ENCODE data around the gene EXOC4. TPM values are rescaled to one million over a fixed set of nuclear protein-coding genes. Genes with fewer than 3 reads are reported as not detected.

EXOC4 gene
- total and polyA plus RNA-seq, 7 donors, result 16.4 to 76.7 (median 50.7) TPM

DNA sequence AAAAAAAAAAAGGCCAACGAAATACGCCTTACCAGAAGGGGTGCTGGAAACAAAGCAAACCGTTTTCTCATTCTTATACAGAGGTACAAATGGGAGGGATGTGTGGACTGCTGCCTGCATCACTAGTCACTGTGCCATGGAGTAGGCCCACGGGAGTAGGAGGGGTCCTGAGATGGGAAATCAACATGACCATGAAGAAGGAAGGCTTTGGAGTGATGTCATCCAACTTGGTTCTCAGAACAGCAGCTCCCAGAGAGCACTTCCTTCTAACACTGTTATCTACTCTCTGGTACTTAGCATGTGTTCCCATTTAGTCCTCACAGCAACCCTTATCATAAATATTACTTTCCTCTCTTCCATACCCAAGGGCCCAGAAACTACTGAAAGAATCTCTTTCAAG, 814.3 kb downstream of the EXOC4 start:
- DNase-seq, result no peak
- Histone ChIP-seq H3K27me3 (no peaks in the 10 kb centered on the region), H3K4me1 (no peaks in the 10 kb centered on the region), H3K36me3 (peaks cover 0 to 8% (median 0%) of the 10 kb centered on the region in 4 donors), H3K9me3 (no peaks in the 10 kb centered on the region), H3K27ac (no peak overlapping the region), H3K4me3 (no peak overlapping the region)
- 48 to 49% methylated on average over 4 of the region's 4 CpGs for WGBS, 2 donors
- TF ChIP-seq POLR2AphosphoS5 (IDR thresholded peaks at IDR 0.05) (no peak), EP300 (IDR thresholded peaks at IDR 0.05) (no peak), POLR2A (IDR thresholded peaks at IDR 0.05) (no peak)
- TF ChIP-seq, protein P1, sequence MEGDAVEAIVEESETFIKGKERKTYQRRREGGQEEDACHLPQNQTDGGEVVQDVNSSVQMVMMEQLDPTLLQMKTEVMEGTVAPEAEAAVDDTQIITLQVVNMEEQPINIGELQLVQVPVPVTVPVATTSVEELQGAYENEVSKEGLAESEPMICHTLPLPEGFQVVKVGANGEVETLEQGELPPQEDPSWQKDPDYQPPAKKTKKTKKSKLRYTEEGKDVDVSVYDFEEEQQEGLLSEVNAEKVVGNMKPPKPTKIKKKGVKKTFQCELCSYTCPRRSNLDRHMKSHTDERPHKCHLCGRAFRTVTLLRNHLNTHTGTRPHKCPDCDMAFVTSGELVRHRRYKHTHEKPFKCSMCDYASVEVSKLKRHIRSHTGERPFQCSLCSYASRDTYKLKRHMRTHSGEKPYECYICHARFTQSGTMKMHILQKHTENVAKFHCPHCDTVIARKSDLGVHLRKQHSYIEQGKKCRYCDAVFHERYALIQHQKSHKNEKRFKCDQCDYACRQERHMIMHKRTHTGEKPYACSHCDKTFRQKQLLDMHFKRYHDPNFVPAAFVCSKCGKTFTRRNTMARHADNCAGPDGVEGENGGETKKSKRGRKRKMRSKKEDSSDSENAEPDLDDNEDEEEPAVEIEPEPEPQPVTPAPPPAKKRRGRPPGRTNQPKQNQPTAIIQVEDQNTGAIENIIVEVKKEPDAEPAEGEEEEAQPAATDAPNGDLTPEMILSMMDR (IDR thresholded peaks at IDR 0.05), result no peak
- intact Hi-C loops (cut with DNase I), result no loop called here

DNA sequence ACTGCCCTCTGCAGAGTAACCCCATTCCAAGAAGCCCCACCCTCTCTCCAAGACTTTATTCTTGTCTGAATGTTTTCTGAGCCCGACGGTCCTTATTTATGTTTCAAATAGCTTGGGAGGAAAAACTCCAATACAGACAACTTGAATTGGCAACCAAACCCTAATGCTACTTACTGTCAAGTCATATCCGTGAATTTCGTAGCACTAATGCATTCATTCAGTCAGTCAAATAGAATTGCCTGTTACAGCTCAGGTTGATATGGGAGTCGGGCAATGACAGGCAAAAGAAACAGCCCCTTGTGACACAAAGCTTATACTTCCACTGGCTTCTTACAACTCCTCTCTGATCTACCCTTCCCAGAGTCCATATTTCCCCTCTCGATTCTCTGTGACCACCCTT, 815.8 kb downstream of the EXOC4 start:
- no peaks in the 10 kb centered on the region for H3K27me3 ChIP-seq
- no peak for DNase-seq
- no peaks in the 10 kb centered on the region for H3K4me1 ChIP-seq
- H3K27ac ChIP-seq, result no peak overlapping the region
- H3K36me3 ChIP-seq, result peaks cover 0 to 8% (median 0%) of the 10 kb centered on the region in 4 donors
- intact Hi-C loops (cut with DNase I), result no loop called here
- H3K9me3 ChIP-seq, result no peaks in the 10 kb centered on the region
- 88 to 96% methylated on average over 6 of the region's 6 CpGs for WGBS, 2 donors
- no peak overlapping the region for H3K4me3 ChIP-seq
- TF ChIP-seq POLR2AphosphoS5 (IDR thresholded peaks at IDR 0.05), result no peak
- no peak for TF ChIP-seq EP300 (IDR thresholded peaks at IDR 0.05)
- TF ChIP-seq, protein P1 (IDR thresholded peaks at IDR 0.05), result no peak
- no peak for TF ChIP-seq POLR2A (IDR thresholded peaks at IDR 0.05)

DNA sequence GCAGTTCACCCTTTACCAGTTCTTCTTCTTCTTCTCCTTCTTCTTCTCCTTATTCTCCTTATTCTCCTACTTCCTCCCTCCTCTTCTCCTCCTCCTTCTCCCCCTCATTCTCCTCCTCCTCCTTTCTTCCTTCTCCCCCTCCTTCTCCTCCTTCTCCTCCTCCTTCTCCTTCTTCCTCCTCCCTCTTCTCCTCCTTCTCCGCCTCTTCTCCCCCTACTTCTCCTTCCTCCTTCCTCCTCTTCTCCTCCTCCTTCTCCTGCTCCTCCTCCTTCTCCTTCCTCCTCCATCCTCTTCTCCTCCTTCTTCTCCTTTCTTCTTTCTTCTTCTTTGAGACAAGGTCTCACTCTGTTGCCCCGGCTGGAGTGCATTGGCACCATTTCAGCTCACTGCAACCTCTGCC, 816.3 kb downstream of the EXOC4 start:
- 95 to 97% methylated on average over 2 of the region's 2 CpGs for WGBS, 2 donors
- H3K9me3 ChIP-seq, result no peaks in the 10 kb centered on the region
- H3K36me3 ChIP-seq, result peaks cover 0 to 5% (median 0%) of the 10 kb centered on the region in 4 donors
- H3K27me3 ChIP-seq, result no peaks in the 10 kb centered on the region
- H3K4me1 ChIP-seq, result no peaks in the 10 kb centered on the region
- TF ChIP-seq, protein P1 (IDR thresholded peaks at IDR 0.05), result no peak
- no peak for TF ChIP-seq POLR2AphosphoS5 (IDR thresholded peaks at IDR 0.05)
- no peak for TF ChIP-seq EP300 (IDR thresholded peaks at IDR 0.05)
- no peak overlapping the region for H3K4me3 ChIP-seq
- H3K27ac ChIP-seq, result no peak overlapping the region
- intact Hi-C loops (cut with DNase I), result no loop called here
- no peak for DNase-seq

DNA sequence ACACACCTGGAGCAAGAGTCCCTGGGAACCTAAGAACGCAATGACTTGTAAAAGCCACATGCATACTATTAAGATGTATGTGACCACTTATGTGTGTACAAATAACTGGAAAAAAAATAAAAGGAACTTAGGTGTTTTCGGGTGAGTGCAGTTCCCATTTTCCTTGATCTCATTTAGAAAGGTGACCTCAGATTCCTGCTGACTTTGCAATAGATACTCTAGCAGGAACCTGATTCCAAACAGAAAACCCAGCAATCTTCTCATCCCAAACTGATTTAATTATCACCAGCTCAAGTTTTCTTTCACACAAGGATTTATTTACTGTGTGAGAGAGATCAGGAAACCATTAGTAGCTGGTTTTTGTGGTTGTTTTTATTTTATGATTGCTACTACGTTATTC, 817.8 kb downstream of the EXOC4 start:
- intact Hi-C loops (cut with DNase I), result no loop called here
- no peak for DNase-seq
- 84 to 94% methylated on average over 3 of the region's 3 CpGs for WGBS, 2 donors

More for the DNA sequence above, 817.8 kb downstream of the EXOC4 start:
- Histone ChIP-seq H3K9me3 (no peaks in the 10 kb centered on the region), H3K27ac (no peak overlapping the region), H3K27me3 (no peaks in the 10 kb centered on the region), H3K36me3 (no peaks in the 10 kb centered on the region), H3K4me3 (no peak overlapping the region), H3K4me1 (no peaks in the 10 kb centered on the region)
- TF ChIP-seq POLR2AphosphoS5 (IDR thresholded peaks at IDR 0.05), result no peak
- no peak for TF ChIP-seq EP300 (IDR thresholded peaks at IDR 0.05)
- no peak for TF ChIP-seq POLR2A (IDR thresholded peaks at IDR 0.05)
- TF ChIP-seq, protein P1 (IDR thresholded peaks at IDR 0.05), result no peak

Measured in sigmoid colon (tissue), 7 donors.